ENCODE data around the gene GFOD1.

DNA sequence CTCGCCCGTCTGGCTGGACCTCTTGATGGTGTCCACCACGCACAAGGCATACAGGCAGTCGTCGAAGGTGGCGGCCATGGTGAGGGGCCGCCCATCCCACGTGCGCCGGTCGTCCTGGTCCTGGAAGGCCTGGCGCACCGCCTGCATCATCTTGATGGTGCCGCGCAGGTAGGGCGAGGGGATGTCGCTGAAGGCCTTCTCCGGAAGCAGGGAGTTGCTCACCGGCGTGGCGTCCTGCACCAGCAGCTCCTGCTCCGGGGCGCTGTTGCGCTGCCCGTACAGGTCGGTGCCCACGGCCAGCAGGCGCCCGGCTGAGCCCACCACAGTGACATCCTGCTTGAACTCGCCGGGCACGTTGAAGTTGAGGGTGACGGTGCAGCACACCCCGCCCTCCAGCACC lies 122.6 kb downstream of the GFOD1 start:
- TF ChIP-seq, protein P1, sequence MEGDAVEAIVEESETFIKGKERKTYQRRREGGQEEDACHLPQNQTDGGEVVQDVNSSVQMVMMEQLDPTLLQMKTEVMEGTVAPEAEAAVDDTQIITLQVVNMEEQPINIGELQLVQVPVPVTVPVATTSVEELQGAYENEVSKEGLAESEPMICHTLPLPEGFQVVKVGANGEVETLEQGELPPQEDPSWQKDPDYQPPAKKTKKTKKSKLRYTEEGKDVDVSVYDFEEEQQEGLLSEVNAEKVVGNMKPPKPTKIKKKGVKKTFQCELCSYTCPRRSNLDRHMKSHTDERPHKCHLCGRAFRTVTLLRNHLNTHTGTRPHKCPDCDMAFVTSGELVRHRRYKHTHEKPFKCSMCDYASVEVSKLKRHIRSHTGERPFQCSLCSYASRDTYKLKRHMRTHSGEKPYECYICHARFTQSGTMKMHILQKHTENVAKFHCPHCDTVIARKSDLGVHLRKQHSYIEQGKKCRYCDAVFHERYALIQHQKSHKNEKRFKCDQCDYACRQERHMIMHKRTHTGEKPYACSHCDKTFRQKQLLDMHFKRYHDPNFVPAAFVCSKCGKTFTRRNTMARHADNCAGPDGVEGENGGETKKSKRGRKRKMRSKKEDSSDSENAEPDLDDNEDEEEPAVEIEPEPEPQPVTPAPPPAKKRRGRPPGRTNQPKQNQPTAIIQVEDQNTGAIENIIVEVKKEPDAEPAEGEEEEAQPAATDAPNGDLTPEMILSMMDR (IDR thresholded peaks at IDR 0.05) = no peak
- TF ChIP-seq POLR2A (IDR thresholded peaks at IDR 0.05) = no peak

Measured in heart left ventricle (tissue), 13 donors.